Progenitor cell of endocrine pancreas (in vitro differentiated cells): ENCODE data around the gene ADGRV1. TPM values are rescaled to one million over a fixed set of nuclear protein-coding genes. Genes with fewer than 3 reads are reported as not detected.

Experiments
- DNase-seq: peaks from one replicate; pipeline ENCODE4 v3.0.0; 2021; ENCODE audit warnings: low spot score; ENCODE audit not compliant: unreplicated experiment
- H3K27ac Mint-ChIP-seq: 2 replicates; pipeline ENCODE4 v1.8.0; 2021; ENCODE audit warnings: mild to moderate bottlenecking, moderate library complexity, mixed read lengths
- H3K27me3 Mint-ChIP-seq: 2 replicates; pipeline ENCODE4 v1.8.0; 2021; ENCODE audit warnings: mixed read lengths
- H3K36me3 Mint-ChIP-seq: 2 replicates; pipeline ENCODE4 v1.8.0; 2022; ENCODE audit warnings: mixed read lengths; ENCODE audit not compliant: insufficient read depth
- H3K4me1 Mint-ChIP-seq: 2 replicates; pipeline ENCODE4 v1.8.0; 2021; ENCODE audit warnings: low read depth, mixed read lengths
- H3K4me3 Mint-ChIP-seq: 2 replicates; pipeline ENCODE4 v1.8.0; 2021; ENCODE audit warnings: low read depth, mild to moderate bottlenecking, moderate library complexity, mixed read lengths
- H3K9me3 Mint-ChIP-seq: 2 replicates; pipeline ENCODE4 v1.8.0; 2021; ENCODE audit warnings: low read depth, mixed read lengths
- CTCF ChIP-seq: fragments of 200-600 bp; sonication (generic); IDR thresholded peaks from one replicate; pipeline ENCODE4 v1.5.0; 2021; ENCODE audit warnings: antibody characterized with exemption, mild to moderate bottlenecking; ENCODE audit not compliant: unreplicated experiment
- total RNA-seq: library from RNA; stranded (reverse); gene quantifications from 2 replicates; pipeline ENCODE4 v1.2.1, GENCODE V29; 2021

ADGRV1 gene
- total RNA-seq, 1 donor from 2014 or later, result 82.3 TPM

- no peak for DNase-seq
- Mint-ChIP-seq H3K36me3 (no peaks in the 10 kb centered on the region), H3K9me3 (no peaks in the 10 kb centered on the region), H3K4me3 (no peak overlapping the region), H3K27me3 (no peaks in the 10 kb centered on the region), H3K4me1 (no peaks in the 10 kb centered on the region), H3K27ac (no peak overlapping the region)
- TF ChIP-seq CTCF, result no peak
These were observed 648.1 kb downstream of the ADGRV1 start for GRCh38 chr5:91206734-91207133.

GRCh38 chr5:91207248-91207647, 648.7 kb downstream of the ADGRV1 start:
- no peaks in the 10 kb centered on the region for H3K4me1 Mint-ChIP-seq
- H3K4me3 Mint-ChIP-seq, result no peak overlapping the region
- H3K27ac Mint-ChIP-seq, result no peak overlapping the region
- no peak for TF ChIP-seq CTCF
- H3K27me3 Mint-ChIP-seq, result no peaks in the 10 kb centered on the region
- DNase-seq, result no peak
- no peaks in the 10 kb centered on the region for H3K9me3 Mint-ChIP-seq
- no peaks in the 10 kb centered on the region for H3K36me3 Mint-ChIP-seq

GRCh38 chr5:91211997-91212713, 653.6 kb downstream of the ADGRV1 start:
- DNase-seq, result no peak
- Mint-ChIP-seq H3K27ac (no peak overlapping the region), H3K4me3 (no peak overlapping the region), H3K27me3 (no peaks in the 10 kb centered on the region), H3K36me3 (no peaks in the 10 kb centered on the region), H3K4me1 (no peaks in the 10 kb centered on the region), H3K9me3 (no peaks in the 10 kb centered on the region)
- no peak for TF ChIP-seq CTCF

- no peaks in the 10 kb centered on the region for H3K36me3 Mint-ChIP-seq
- no peak for DNase-seq
- no peaks in the 10 kb centered on the region for H3K27me3 Mint-ChIP-seq
- H3K27ac Mint-ChIP-seq, result no peak overlapping the region
- H3K4me3 Mint-ChIP-seq, result no peak overlapping the region
- H3K4me1 Mint-ChIP-seq, result no peaks in the 10 kb centered on the region
- TF ChIP-seq CTCF, result no peak
- no peaks in the 10 kb centered on the region for H3K9me3 Mint-ChIP-seq
These were observed 654.1 kb downstream of the ADGRV1 start for GRCh38 chr5:91212714-91213092.

Other genes starting within 250 kb of the ADGRV1 start
- gene CETN3, start 149.0 kb upstream of the ADGRV1 start, total RNA-seq, result 34.7 and 42.3 TPM in 2 replicates
- gene MBLAC2, start 84.0 kb upstream of the ADGRV1 start, total RNA-seq, result 4.3 and 4.5 TPM in 2 replicates
- gene POLR3G, start 83.9 kb upstream of the ADGRV1 start, total RNA-seq, result 2.1 and 3.2 TPM in 2 replicates
- 16.4 and 17.2 TPM in 2 replicates for gene LYSMD3, start 29.2 kb upstream of the ADGRV1 start, total RNA-seq